Colonic mucosa (tissue), 4 donors: ENCODE results near the gene NCK2. TPM values are rescaled to one million over a fixed set of nuclear protein-coding genes. Genes with fewer than 3 reads are reported as not detected.

Source experiments
- DNase-seq: peaks from one replicate; pipeline ENCODE4 v3.0.0-alpha.2; 2020
- H3K27ac ChIP-seq: fragments of 200-600 bp; one replicate; pipeline ENCODE4 v1.8.0; 2021
- H3K27me3 ChIP-seq: fragments of 200-600 bp; one replicate; pipeline ENCODE4 v1.8.0; 2021
- H3K36me3 ChIP-seq: fragments of 200-600 bp; one replicate; pipeline ENCODE4 v1.8.0; 2021
- H3K4me1 ChIP-seq: fragments of 200-600 bp; one replicate; pipeline ENCODE4 v1.8.0; 2021; ENCODE audit warnings: mild to moderate bottlenecking
- H3K4me3 ChIP-seq: fragments of 200-600 bp; one replicate; pipeline ENCODE4 v1.8.0; 2021
- H3K9ac ChIP-seq, 2 donors: one replicate each; pipeline ENCODE4 v1.7.0; 2013; ENCODE audit warnings: control low read depth in 2 of 2, low read depth in 2 of 2, low read length in 2 of 2
- H3K9me3 ChIP-seq: fragments of 200-600 bp; one replicate; pipeline ENCODE4 v1.8.0; 2021
- intact Hi-C: fragments of 100-400 bp; cut with DNase I; formaldehyde crosslinking; loops from one replicate; pipeline ENCODE4 v1.14.1; 2022
- total RNA-seq, 2 donors: library from RNA; stranded (reverse); fragmentation: NEBNext Ultra II Directional in 1 of 2; extraction: Animal tissue kit (Norgen Biotek cat#: 25700) in 1 of 2; gene quantifications; one replicate each; pipeline ENCODE4 v1.2.1, GENCODE V29; 2021
- TF ChIP-seq, protein P1 (sequence below): fragments of 200-600 bp; IDR thresholded peaks from one replicate; pipeline ENCODE4 v1.8.0; 2022; ENCODE audit warnings: antibody characterized with exemption, mild to moderate bottlenecking
- donor health status: healthy.
- donor health status: DM: no; HTN: no; CAD: no.
- donor health status: DM: no; HTN: no; CAD: no.

NCK2 gene
- total RNA-seq, 2 donors from 2014 or later: 51.3 to 67.5 TPM

DNA sequence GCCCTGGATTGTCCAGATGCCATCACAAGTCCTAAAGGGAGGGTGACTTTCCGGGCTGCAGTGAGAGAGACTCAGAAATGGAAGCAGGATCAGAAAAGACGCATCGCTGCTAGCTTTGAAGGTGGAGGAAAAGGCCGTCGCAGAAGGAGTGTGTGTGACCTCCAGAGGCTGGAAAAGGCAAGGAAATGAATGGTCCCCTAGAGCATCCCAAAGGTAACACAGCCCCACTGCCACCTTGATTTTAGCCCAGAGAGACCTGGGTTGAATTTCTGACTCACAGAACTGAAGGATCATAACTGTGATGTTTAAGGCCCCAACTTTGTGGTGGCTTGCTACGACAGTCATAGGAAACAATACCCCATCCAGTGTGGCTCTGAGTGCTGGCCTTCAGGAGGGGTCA is 8.6 kb upstream of the NCK2 start:
- Histone ChIP-seq H3K9me3 (no peaks in the 10 kb centered on the region), H3K36me3 (no peaks in the 10 kb centered on the region), H3K4me3 (no peak overlapping the region), H3K9ac (no peak overlapping the region), H3K4me1 (no peaks in the 10 kb centered on the region), H3K27me3 (no peaks in the 10 kb centered on the region), H3K27ac (no peak overlapping the region)
- intact Hi-C loops: no loop called here
- TF ChIP-seq, protein P1, sequence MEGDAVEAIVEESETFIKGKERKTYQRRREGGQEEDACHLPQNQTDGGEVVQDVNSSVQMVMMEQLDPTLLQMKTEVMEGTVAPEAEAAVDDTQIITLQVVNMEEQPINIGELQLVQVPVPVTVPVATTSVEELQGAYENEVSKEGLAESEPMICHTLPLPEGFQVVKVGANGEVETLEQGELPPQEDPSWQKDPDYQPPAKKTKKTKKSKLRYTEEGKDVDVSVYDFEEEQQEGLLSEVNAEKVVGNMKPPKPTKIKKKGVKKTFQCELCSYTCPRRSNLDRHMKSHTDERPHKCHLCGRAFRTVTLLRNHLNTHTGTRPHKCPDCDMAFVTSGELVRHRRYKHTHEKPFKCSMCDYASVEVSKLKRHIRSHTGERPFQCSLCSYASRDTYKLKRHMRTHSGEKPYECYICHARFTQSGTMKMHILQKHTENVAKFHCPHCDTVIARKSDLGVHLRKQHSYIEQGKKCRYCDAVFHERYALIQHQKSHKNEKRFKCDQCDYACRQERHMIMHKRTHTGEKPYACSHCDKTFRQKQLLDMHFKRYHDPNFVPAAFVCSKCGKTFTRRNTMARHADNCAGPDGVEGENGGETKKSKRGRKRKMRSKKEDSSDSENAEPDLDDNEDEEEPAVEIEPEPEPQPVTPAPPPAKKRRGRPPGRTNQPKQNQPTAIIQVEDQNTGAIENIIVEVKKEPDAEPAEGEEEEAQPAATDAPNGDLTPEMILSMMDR: no peak
- DNase-seq: no peak

DNA sequence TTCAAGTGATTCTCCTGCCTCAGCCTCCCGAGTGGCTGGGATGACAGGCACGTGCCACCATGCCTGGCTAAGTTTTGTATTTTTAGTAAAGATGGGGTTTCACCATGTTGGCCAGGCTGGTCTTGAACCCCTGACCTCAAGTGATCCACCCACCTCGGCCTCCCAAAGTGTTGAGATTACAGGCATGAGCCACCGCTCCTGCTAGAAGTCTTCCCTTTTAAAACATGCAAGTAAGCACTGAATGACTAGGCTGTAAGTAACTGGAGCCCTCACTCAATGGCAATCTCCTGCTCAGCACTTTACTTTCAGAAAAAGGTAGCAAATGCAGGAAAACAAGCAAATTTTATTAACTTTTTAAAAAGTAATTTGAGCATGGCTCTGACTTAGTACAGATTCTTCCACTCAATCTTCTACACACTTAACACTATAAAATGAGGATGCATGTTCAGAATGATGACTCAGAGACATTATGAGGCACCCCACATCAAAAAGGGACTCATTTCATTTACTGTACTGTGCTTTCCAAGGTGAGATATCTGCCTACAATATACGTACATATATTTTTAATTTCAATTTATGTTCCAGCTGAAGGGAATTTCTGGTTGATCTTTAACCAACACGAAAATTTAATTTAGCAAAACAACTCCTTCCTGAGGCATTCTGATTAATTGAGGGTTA is 6.6 kb upstream of the NCK2 start:
- no peaks in the 10 kb centered on the region for H3K27me3 ChIP-seq
- H3K4me3 ChIP-seq: no peak overlapping the region
- H3K4me1 ChIP-seq: no peaks in the 10 kb centered on the region
- H3K9ac ChIP-seq: no peak overlapping the region
- peak overlapping the region; percentile 29 for H3K27ac ChIP-seq
- H3K9me3 ChIP-seq: no peaks in the 10 kb centered on the region
- DNase-seq: no peak
- intact Hi-C loops: no loop called here
- no peaks in the 10 kb centered on the region for H3K36me3 ChIP-seq
- TF ChIP-seq, protein P1: no peak

DNA sequence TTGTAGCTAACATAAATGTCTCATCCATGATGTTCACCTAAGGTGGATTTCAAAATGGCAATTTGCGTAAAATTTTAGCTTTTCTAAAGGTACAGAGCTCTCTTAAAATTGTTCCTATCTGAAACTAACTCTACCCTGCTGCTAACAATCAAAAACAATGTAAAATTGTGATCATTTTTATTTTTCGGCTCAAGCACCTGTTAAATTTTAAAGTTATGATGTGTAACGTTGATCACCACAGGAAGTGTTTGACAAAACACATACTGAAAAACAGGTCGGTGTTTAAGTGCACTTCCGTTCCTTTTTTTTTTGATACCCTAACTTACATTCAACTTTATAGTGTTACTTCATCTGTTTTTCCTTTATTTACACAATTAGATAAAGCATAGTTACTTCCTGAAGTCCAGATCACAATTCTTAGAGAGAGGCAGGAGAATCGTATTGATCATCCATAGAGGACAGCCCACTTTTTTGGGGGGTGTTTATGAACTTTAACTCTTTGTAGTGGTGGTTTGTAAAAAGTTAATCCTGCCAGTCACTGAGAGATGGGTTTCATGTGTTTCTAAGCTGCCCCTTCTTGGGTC is 6.0 kb upstream of the NCK2 start:
- no peaks in the 10 kb centered on the region for H3K9me3 ChIP-seq
- H3K4me1 ChIP-seq: no peaks in the 10 kb centered on the region
- no peak overlapping the region for H3K9ac ChIP-seq
- no peak for DNase-seq
- H3K36me3 ChIP-seq: no peaks in the 10 kb centered on the region
- H3K27ac ChIP-seq: peak overlapping the region; percentile 29
- intact Hi-C loops: no loop called here
- TF ChIP-seq, protein P1: no peak
- no peaks in the 10 kb centered on the region for H3K27me3 ChIP-seq
- H3K4me3 ChIP-seq: no peak overlapping the region

DNA sequence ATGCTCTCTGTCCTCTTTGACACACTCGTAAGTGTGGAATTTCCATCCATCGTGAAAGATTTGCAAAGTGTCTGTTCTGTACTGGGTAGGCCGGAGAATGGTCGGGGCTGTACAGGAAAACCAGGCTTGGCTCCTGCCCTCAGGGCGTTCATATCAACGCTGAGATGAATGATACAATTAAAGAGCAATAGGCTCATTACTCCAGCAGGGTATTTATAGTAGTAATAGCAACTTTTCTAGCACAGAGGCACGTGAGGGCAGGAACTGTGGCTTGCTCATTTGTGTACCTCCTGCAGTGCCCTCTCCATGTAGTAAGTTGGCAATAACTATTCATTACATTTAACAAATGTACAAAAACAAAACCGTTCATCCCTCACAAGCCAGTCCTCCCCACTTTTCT is 5.3 kb upstream of the NCK2 start:
- no peaks in the 10 kb centered on the region for H3K36me3 ChIP-seq
- H3K27me3 ChIP-seq: no peaks in the 10 kb centered on the region
- H3K27ac ChIP-seq: peak overlapping the region; percentile 29
- TF ChIP-seq, protein P1: no peak
- no peaks in the 10 kb centered on the region for H3K4me1 ChIP-seq
- no peak overlapping the region for H3K4me3 ChIP-seq
- no peak for DNase-seq
- no peak overlapping the region for H3K9ac ChIP-seq
- intact Hi-C loops: no loop called here
- no peaks in the 10 kb centered on the region for H3K9me3 ChIP-seq

GRCh38 chr2:105739944-105740530 is 4.7 kb upstream of the NCK2 start:
- intact Hi-C loops: loop anchor here (10.0 kb wide), 1 partner anchor 165 kb away; no protein-coding TSS in a partner anchor
- TF ChIP-seq, protein P1: no peak
- H3K9ac ChIP-seq: no peak overlapping the region
- no peaks in the 10 kb centered on the region for H3K36me3 ChIP-seq
- peak overlapping the region; percentile 29 for H3K27ac ChIP-seq
- no peaks in the 10 kb centered on the region for H3K4me1 ChIP-seq
- H3K27me3 ChIP-seq: no peaks in the 10 kb centered on the region
- no peaks in the 10 kb centered on the region for H3K9me3 ChIP-seq
- DNase-seq: no peak
- no peak overlapping the region for H3K4me3 ChIP-seq
